Hepatocyte (in vitro differentiated cells): Measurements from ENCODE around the gene MCM6. TPM values are rescaled to one million over a fixed set of nuclear protein-coding genes. Genes with fewer than 3 reads are reported as not detected.

Experiments
- DNase-seq: peaks from one replicate; pipeline ENCODE4 v3.0.0-alpha.2; 2016; ENCODE audit warnings: low spot score
- H2AFZ ChIP-seq: fragments of 200-600 bp; sonication (generic); 2 replicates; pipeline ENCODE4 v1.6.0; 2016; ENCODE audit warnings: antibody characterized with exemption, mild to moderate bottlenecking
- H3K27ac ChIP-seq: fragments of 200-600 bp; sonication (generic); 2 replicates; pipeline ENCODE4 v1.5.1; 2016; ENCODE audit warnings: mild to moderate bottlenecking
- H3K27me3 ChIP-seq: fragments of 200-600 bp; sonication (generic); 2 replicates; pipeline ENCODE4 v1.6.1; 2016
- H3K36me3 ChIP-seq: fragments of 200-600 bp; sonication (generic); replicated peaks from 2 replicates; pipeline ENCODE4 v1.5.1; 2016; ENCODE audit warnings: low read depth; ENCODE audit not compliant: insufficient read depth
- H3K4me1 ChIP-seq: fragments of 200-600 bp; sonication (generic); 2 replicates; pipeline ENCODE4 v1.5.1; 2016; ENCODE audit warnings: mild to moderate bottlenecking, moderate library complexity; ENCODE audit not compliant: insufficient read depth
- H3K4me2 ChIP-seq: fragments of 200-600 bp; sonication (generic); 2 replicates; pipeline ENCODE4 v1.6.0; 2016
- H3K4me3 ChIP-seq: fragments of 200-600 bp; sonication (generic); 2 replicates; pipeline ENCODE4 v1.5.1; 2016; ENCODE audit warnings: mild to moderate bottlenecking
- H3K79me2 ChIP-seq: fragments of 200-600 bp; sonication (generic); 2 replicates; pipeline ENCODE4 v1.6.0; 2017; ENCODE audit warnings: mild to moderate bottlenecking
- H3K9me2 ChIP-seq: fragments of 200-600 bp; sonication (generic); replicated peaks from 2 replicates; pipeline ENCODE4 v1.6.0; 2017; ENCODE audit warnings: mild to moderate bottlenecking; ENCODE audit not compliant: insufficient read depth
- H3K9me3 ChIP-seq: fragments of 200-600 bp; sonication (generic); 2 replicates; pipeline ENCODE4 v1.5.1; 2016; ENCODE audit warnings: low read depth, mild to moderate bottlenecking
- H4K20me1 ChIP-seq: fragments of 200-600 bp; sonication (generic); 2 replicates; pipeline ENCODE4 v1.6.0; 2016; ENCODE audit warnings: mild to moderate bottlenecking; ENCODE audit not compliant: insufficient read depth, poor library complexity, severe bottlenecking
- EZH2 ChIP-seq: fragments of 200-600 bp; sonication (generic); IDR thresholded peaks from 2 replicates; pipeline ENCODE4 v1.6.1; 2016; ENCODE audit warnings: antibody characterized with exemption, mild to moderate bottlenecking, borderline replicate concordance
- EZH2phosphoT487 ChIP-seq: fragments of 200-600 bp; sonication (generic); IDR thresholded peaks from one replicate; pipeline ENCODE4 v1.6.1; 2018; ENCODE audit warnings: antibody characterized with exemption, mild to moderate bottlenecking, low read depth, moderate library complexity; ENCODE audit not compliant: unreplicated experiment, severe bottlenecking
- WGBS: methylation state at CpG from one replicate; pipeline ENCODE4 v1.1.6; 2016; ENCODE audit warnings: low lambda C conversion rate; ENCODE audit errors: missing lambda C conversion rate; 5-methylcytosine and 5-hydroxymethylcytosine counted together
- polyA plus RNA-seq: library from polyadenylated mRNA; unstranded; fragments of >200 nt; fragmentation: Nextera tagmentation; extraction: Ambion mirVana; gene quantifications from 2 replicates; pipeline ENCODE4 v1.2.1, GENCODE V29; 2016
- total RNA-seq: library from RNA; depleted of rRNA; stranded (reverse); fragments of >200 nt; gene quantifications from 2 replicates; pipeline ENCODE4 v1.2.3, GENCODE V29; 2014
- TF ChIP-seq, protein P1 (sequence below): fragments of 200-600 bp; sonication (generic); IDR thresholded peaks from 2 replicates; pipeline ENCODE4 v1.5.1; 2016; ENCODE audit warnings: antibody characterized with exemption, mild to moderate bottlenecking; ENCODE audit not compliant: poor library complexity

The MCM6 gene
- total and polyA plus RNA-seq, 2 experiments from 2014 or later: 8.3 to 17.9 TPM

DNA sequence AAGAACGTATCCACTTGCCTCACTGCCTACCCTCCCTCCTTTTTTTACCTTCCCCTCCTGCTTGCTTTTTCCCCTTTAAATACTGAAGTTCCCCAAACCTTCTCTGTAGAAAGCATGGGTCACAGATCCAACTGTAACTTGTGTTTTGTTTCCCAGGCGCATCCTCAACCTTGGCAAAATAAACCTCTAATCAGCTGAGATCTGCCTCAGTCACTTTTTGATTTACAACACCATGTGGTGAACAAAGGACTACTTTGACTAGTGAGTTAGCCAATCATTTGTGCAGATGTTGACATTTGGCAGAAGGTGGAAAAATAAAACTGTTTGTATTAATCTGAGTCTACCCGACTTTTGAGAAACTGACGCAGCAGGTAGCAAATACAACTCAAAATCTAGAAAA is 23.3 kb upstream of the MCM6 start:
- H3K4me2 ChIP-seq: no peak overlapping the region
- H4K20me1 ChIP-seq: no peaks in the 10 kb centered on the region
- H3K36me3 ChIP-seq: no peaks in the 10 kb centered on the region
- no peaks in the 10 kb centered on the region for H3K4me1 ChIP-seq
- H3K9me3 ChIP-seq: no peaks in the 10 kb centered on the region
- WGBS: 79% methylated on average over 4 of the region's 4 CpGs
- H3K79me2 ChIP-seq: no peaks in the 10 kb centered on the region
- no peak overlapping the region for H3K4me3 ChIP-seq
- no peaks in the 10 kb centered on the region for H3K9me2 ChIP-seq
- DNase-seq: no peak
- no peaks in the 10 kb centered on the region for H3K27me3 ChIP-seq
- no peak overlapping the region for H3K27ac ChIP-seq
- no peak for TF ChIP-seq EZH2phosphoT487
- TF ChIP-seq EZH2: no peak
- TF ChIP-seq, protein P1, sequence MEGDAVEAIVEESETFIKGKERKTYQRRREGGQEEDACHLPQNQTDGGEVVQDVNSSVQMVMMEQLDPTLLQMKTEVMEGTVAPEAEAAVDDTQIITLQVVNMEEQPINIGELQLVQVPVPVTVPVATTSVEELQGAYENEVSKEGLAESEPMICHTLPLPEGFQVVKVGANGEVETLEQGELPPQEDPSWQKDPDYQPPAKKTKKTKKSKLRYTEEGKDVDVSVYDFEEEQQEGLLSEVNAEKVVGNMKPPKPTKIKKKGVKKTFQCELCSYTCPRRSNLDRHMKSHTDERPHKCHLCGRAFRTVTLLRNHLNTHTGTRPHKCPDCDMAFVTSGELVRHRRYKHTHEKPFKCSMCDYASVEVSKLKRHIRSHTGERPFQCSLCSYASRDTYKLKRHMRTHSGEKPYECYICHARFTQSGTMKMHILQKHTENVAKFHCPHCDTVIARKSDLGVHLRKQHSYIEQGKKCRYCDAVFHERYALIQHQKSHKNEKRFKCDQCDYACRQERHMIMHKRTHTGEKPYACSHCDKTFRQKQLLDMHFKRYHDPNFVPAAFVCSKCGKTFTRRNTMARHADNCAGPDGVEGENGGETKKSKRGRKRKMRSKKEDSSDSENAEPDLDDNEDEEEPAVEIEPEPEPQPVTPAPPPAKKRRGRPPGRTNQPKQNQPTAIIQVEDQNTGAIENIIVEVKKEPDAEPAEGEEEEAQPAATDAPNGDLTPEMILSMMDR: no peak
- H2AFZ ChIP-seq: no peak overlapping the region

DNA sequence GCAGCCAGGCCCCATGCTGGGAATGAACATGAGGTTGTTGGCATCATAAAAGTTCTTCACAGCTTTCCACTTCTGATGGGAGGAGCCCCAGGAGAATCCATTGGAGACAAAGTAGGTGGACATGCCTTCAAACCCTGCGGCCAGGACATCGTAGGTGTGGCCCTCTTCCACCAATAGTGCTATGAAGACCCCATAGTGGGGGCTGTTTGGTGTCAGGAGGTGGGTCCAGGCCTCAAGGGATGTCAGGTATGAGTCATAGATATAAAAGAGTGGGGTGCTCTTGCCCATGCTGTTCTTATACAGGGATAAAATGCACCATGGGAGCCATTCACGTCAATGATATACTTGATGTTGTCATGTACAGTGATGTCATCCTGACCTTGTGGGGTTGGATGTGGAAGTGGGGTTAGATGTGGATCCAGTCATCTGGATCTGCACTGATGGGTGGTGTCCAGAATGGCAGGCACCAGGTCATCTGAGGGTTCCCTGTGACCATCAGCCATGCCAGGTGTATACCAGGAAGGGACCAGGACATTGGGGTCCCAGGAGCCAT is 22.1 kb upstream of the MCM6 start:
- Histone ChIP-seq H3K27me3 (no peaks in the 10 kb centered on the region), H3K4me1 (no peaks in the 10 kb centered on the region), H3K79me2 (no peaks in the 10 kb centered on the region), H3K4me2 (no peak overlapping the region), H3K4me3 (no peak overlapping the region), H3K9me3 (no peaks in the 10 kb centered on the region), H4K20me1 (no peaks in the 10 kb centered on the region), H3K9me2 (no peaks in the 10 kb centered on the region), H2AFZ (no peak overlapping the region), H3K36me3 (no peaks in the 10 kb centered on the region), H3K27ac (no peak overlapping the region)
- 98% methylated on average over 3 of the region's 3 CpGs for WGBS
- no peak for DNase-seq
- TF ChIP-seq EZH2phosphoT487 (no peak), EZH2 (no peak)
- TF ChIP-seq, protein P1: no peak

DNA sequence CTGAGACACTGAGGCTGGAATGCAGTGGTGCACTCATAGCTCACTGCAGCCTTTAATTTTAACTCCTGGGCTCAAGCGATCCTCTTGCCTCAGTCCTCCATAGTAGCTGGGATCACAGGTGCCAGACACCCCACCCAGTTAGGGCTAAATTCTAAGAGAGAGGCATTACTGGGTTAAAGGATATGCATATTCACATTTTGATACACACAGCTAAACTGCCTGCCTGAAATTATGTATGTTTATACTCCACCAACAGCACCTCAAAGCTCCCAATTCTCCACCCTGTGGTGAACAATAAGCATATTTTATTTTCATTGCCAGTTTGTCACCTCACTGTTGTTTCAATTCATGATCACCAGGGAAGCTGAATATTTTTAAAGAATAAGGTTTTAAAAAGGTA is 18.7 kb upstream of the MCM6 start:
- H3K36me3 ChIP-seq: no peaks in the 10 kb centered on the region
- TF ChIP-seq, protein P1: no peak
- no peak for TF ChIP-seq EZH2phosphoT487
- H2AFZ ChIP-seq: no peak overlapping the region
- WGBS: 88% methylated on average over 1 of the region's 1 CpG
- H3K79me2 ChIP-seq: no peaks in the 10 kb centered on the region
- H3K4me3 ChIP-seq: no peak overlapping the region
- H3K27me3 ChIP-seq: no peaks in the 10 kb centered on the region
- no peak overlapping the region for H3K4me2 ChIP-seq
- no peaks in the 10 kb centered on the region for H3K9me3 ChIP-seq
- no peaks in the 10 kb centered on the region for H3K9me2 ChIP-seq
- no peak overlapping the region for H3K27ac ChIP-seq
- no peaks in the 10 kb centered on the region for H4K20me1 ChIP-seq
- no peak for DNase-seq
- no peaks in the 10 kb centered on the region for H3K4me1 ChIP-seq

DNA sequence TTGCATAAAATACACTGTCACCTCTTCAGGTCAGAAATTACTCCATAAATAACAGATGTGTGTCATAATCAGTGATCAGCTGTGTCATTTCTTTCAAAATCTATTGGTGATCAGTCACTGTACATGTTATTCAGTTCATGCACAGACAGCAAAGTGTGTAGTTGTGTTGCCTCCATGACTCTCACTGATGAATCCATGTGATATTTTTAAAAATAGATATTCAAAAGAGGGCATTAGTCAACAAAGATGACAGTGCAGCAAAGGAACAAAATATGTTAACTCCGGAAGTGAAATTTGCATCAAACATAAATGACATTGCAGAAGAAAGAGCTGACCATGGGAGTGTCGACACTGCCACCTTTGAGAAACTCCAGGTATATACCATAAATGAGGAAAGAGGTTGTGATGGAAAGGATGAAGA is 17.1 kb upstream of the MCM6 start:
- no peak for DNase-seq
- Histone ChIP-seq H3K9me2 (no peaks in the 10 kb centered on the region), H3K9me3 (no peaks in the 10 kb centered on the region), H3K4me2 (no peak overlapping the region), H4K20me1 (no peaks in the 10 kb centered on the region), H3K27me3 (no peaks in the 10 kb centered on the region), H3K36me3 (no peaks in the 10 kb centered on the region), H2AFZ (no peak overlapping the region), H3K4me3 (no peak overlapping the region), H3K79me2 (no peaks in the 10 kb centered on the region), H3K27ac (no peak overlapping the region), H3K4me1 (no peaks in the 10 kb centered on the region)
- 97% methylated on average over 2 of the region's 2 CpGs for WGBS
- TF ChIP-seq, protein P1: no peak
